H1 (cell line): ENCODE results near the gene GALNT11.

Experiments
- CHD2 ChIP-seq: IDR thresholded peaks from 2 replicates; pipeline ENCODE4 v1.6.1; 2012; ENCODE audit warnings: low read length, improper control_type of control experiment
- CTCF ChIP-seq, 3 experiments: IDR thresholded peaks; 1 replicate in 2 of 3; 2 replicates in 1 of 3; pipeline versions ENCODE4 v1.5.1 to v1.6.1; 2011; ENCODE audit warnings: low read length in 3 of 3, mild to moderate bottlenecking in 3 of 3, inconsistent platforms in 2 of 3, low read depth in 1 of 3, moderate library complexity in 1 of 3; ENCODE audit not compliant: insufficient read depth in 1 of 3; ENCODE audit errors: control extremely low read depth in 1 of 3
- MAX ChIP-seq: IDR thresholded peaks from 2 replicates; pipeline ENCODE4 v1.6.1; 2012; ENCODE audit warnings: inconsistent platforms
- RFX5 ChIP-seq: IDR thresholded peaks from 2 replicates; pipeline ENCODE4 v1.6.1; 2011; ENCODE audit warnings: low read depth, low read length, improper control_type of control experiment, borderline replicate concordance

DNA sequence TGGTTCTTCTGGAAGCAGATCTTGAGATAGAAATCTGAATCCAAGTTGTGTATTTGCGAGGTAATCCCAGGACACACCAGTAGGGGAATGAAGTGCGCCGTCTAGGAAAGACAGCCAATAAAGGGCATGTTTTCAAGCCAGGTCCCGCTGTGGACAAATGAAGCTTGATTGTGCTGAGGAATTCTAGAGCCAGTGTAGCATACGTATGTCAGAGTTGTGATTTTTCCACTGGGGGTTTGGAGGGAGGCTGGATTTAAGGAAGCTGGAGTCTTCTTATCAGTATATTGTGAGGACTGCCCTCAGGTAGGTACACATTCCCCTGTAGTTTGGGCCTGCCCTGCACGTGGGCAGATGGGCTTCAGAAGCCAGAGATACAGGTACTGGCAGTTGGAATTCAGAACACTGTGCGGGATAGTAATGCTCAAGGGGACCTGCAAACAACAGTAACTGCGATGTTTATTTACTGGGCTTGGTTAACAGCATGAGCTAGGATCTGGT is 50.9 kb downstream of the GALNT11 start:
- no peak for TF ChIP-seq CHD2
- TF ChIP-seq MAX, result no peak
- peak; percentile 27 to 74 (median 63) for TF ChIP-seq CTCF (IDR thresholded peaks at IDR 0.05; ENCODE audit: control extremely low read depth in 1 of 3, insufficient read depth in 1 of 3, low read depth in 1 of 3, low read length in 3 of 3)
- TF ChIP-seq RFX5, result no peak
